Osteoblast (primary cell): ENCODE data around the gene CALN1. TPM values are rescaled to one million over a fixed set of nuclear protein-coding genes. Genes with fewer than 3 reads are reported as not detected.

Experiments
- DNase-seq: peaks from one replicate; pipeline ENCODE4 v3.0.0; 2011; ENCODE audit warnings: low spot score, mixed read lengths; ENCODE audit not compliant: insufficient read length; ENCODE audit errors: missing footprints
- H2AFZ ChIP-seq: 2 replicates; pipeline ENCODE4 v1.6.0; 2011; ENCODE audit warnings: mild to moderate bottlenecking, low read length
- H3K27ac ChIP-seq: 2 replicates; pipeline ENCODE4 v1.5.1; 2011; ENCODE audit warnings: mild to moderate bottlenecking, low read depth, low read length, moderate library complexity
- H3K27me3 ChIP-seq: 2 replicates; pipeline ENCODE4 v1.6.0; 2012; ENCODE audit warnings: mild to moderate bottlenecking, control low read depth, inconsistent platforms, low read length, moderate library complexity; ENCODE audit not compliant: insufficient read depth
- H3K36me3 ChIP-seq: 2 replicates; pipeline ENCODE4 v1.5.1; 2011; ENCODE audit warnings: mild to moderate bottlenecking, low read length, control low read depth, moderate library complexity; ENCODE audit not compliant: insufficient read depth
- H3K4me1 ChIP-seq: 2 replicates; pipeline ENCODE4 v1.5.1; 2011; ENCODE audit warnings: mild to moderate bottlenecking, low read length, control low read depth, moderate library complexity; ENCODE audit not compliant: insufficient read depth
- H3K4me2 ChIP-seq: 2 replicates; pipeline ENCODE4 v1.6.0; 2011; ENCODE audit warnings: mild to moderate bottlenecking, low read length; ENCODE audit not compliant: insufficient read depth
- H3K4me3 ChIP-seq: fragments of 200-600 bp; sonication (generic); 3 replicates; pipeline ENCODE4 v1.5.1; 2012; ENCODE audit warnings: mild to moderate bottlenecking, low read length, inconsistent platforms; ENCODE audit not compliant: insufficient read depth
- H3K79me2 ChIP-seq: 2 replicates; pipeline ENCODE4 v1.6.0; 2012; ENCODE audit warnings: mild to moderate bottlenecking, low read length, control low read depth, inconsistent platforms; ENCODE audit not compliant: insufficient read depth
- H3K9me3 ChIP-seq: 2 replicates; pipeline ENCODE4 v1.5.1; 2011; ENCODE audit warnings: low read depth, low read length, control low read depth
- H4K20me1 ChIP-seq: 2 replicates; pipeline ENCODE4 v1.6.0; 2012; ENCODE audit warnings: mild to moderate bottlenecking, low read length, control low read depth; ENCODE audit not compliant: insufficient read depth
- total RNA-seq: library from RNA; depleted of rRNA; stranded (reverse); fragments of >200 nt; gene quantifications from 2 replicates; pipeline ENCODE4 v1.2.3, GENCODE V29; 2012
- TF ChIP-seq, protein P1 (sequence below): IDR thresholded peaks from 2 replicates; pipeline ENCODE4 v1.5.1; 2011; ENCODE audit warnings: mild to moderate bottlenecking, low read depth, low read length, moderate library complexity; ENCODE audit errors: extremely low read depth

CALN1 gene
- total RNA-seq, 1 donor = not detected

DNA sequence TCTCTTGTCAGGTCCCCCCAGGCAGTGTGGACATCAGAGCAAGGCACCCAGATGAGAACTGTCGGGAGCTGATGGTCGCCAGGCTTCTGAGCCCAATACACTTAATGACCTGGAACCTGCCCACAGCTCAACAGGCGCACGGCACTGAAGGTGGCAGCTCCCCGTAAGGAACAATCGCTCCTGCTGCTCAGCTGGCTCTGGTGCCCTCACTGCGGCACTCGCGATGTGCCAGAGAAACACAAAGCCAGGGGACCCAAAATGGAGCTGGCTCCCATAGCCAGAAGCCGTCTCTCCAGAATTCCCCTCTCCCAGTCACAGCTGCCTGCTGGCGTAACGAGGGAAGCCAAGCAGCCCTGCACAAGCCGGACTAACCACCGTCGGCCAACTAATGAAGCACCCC, 6.3 kb downstream of the CALN1 start:
- Histone ChIP-seq H3K79me2 (no peaks in the 10 kb centered on the region), H3K27me3 (no peaks in the 10 kb centered on the region), H3K4me1 (no peaks in the 10 kb centered on the region), H4K20me1 (no peaks in the 10 kb centered on the region), H3K4me3 (no peak overlapping the region), H3K36me3 (no peaks in the 10 kb centered on the region), H3K4me2 (no peak overlapping the region), H2AFZ (no peak overlapping the region), H3K27ac (no peak overlapping the region), H3K9me3 (no peaks in the 10 kb centered on the region)
- DNase-seq = no peak
- TF ChIP-seq, protein P1, sequence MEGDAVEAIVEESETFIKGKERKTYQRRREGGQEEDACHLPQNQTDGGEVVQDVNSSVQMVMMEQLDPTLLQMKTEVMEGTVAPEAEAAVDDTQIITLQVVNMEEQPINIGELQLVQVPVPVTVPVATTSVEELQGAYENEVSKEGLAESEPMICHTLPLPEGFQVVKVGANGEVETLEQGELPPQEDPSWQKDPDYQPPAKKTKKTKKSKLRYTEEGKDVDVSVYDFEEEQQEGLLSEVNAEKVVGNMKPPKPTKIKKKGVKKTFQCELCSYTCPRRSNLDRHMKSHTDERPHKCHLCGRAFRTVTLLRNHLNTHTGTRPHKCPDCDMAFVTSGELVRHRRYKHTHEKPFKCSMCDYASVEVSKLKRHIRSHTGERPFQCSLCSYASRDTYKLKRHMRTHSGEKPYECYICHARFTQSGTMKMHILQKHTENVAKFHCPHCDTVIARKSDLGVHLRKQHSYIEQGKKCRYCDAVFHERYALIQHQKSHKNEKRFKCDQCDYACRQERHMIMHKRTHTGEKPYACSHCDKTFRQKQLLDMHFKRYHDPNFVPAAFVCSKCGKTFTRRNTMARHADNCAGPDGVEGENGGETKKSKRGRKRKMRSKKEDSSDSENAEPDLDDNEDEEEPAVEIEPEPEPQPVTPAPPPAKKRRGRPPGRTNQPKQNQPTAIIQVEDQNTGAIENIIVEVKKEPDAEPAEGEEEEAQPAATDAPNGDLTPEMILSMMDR = no peak

DNA sequence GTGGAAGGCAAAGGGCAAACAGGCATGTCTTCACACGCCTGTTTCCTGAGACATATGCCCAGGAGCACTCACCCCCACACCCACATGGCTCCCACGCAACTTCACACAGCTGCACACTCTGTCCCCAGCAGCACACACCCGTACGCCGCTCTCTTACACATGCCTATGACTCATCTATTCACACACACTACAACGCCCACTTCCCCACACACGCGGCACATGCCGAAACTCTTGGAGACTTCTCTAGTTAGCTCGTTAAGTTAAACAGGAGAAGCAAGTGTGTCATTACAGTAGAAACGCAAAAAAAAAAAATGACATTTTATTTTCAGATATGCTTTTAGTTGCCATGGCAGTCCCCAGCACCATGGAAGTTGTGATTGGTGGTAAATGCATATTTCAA, 6.7 kb downstream of the CALN1 start:
- H3K79me2 ChIP-seq = no peaks in the 10 kb centered on the region
- no peak for DNase-seq
- no peaks in the 10 kb centered on the region for H3K36me3 ChIP-seq
- H4K20me1 ChIP-seq = no peaks in the 10 kb centered on the region
- H2AFZ ChIP-seq = no peak overlapping the region
- H3K9me3 ChIP-seq = no peaks in the 10 kb centered on the region
- H3K4me3 ChIP-seq = no peak overlapping the region
- no peaks in the 10 kb centered on the region for H3K27me3 ChIP-seq
- no peaks in the 10 kb centered on the region for H3K4me1 ChIP-seq
- H3K4me2 ChIP-seq = no peak overlapping the region
- TF ChIP-seq, protein P1 = no peak
- H3K27ac ChIP-seq = no peak overlapping the region

DNA sequence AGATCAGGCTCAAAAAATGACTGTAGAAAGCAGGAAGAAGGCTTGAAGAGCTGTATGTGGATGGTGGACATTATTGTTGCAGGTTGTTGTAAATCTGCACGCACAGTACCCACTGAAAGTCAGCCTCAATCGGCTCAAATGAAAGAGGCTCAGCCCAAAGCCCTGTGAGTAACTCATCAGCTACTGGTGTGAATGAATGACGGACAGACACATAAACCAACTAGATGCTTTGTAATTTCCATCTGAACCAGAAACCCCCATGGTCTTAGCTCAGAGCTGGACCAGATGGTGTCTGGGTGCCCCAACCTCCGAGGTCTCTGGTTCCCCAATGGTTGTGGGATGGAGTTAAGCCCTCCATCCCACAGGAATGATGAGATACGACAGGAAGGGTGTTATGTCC, 7.4 kb downstream of the CALN1 start:
- TF ChIP-seq, protein P1 = no peak
- Histone ChIP-seq H4K20me1 (no peaks in the 10 kb centered on the region), H3K4me2 (no peak overlapping the region), H3K9me3 (no peaks in the 10 kb centered on the region), H2AFZ (no peak overlapping the region), H3K27me3 (no peaks in the 10 kb centered on the region), H3K4me1 (no peaks in the 10 kb centered on the region), H3K36me3 (no peaks in the 10 kb centered on the region), H3K79me2 (no peaks in the 10 kb centered on the region), H3K4me3 (no peak overlapping the region), H3K27ac (no peak overlapping the region)
- peak; percentile 54 for DNase-seq

DNA sequence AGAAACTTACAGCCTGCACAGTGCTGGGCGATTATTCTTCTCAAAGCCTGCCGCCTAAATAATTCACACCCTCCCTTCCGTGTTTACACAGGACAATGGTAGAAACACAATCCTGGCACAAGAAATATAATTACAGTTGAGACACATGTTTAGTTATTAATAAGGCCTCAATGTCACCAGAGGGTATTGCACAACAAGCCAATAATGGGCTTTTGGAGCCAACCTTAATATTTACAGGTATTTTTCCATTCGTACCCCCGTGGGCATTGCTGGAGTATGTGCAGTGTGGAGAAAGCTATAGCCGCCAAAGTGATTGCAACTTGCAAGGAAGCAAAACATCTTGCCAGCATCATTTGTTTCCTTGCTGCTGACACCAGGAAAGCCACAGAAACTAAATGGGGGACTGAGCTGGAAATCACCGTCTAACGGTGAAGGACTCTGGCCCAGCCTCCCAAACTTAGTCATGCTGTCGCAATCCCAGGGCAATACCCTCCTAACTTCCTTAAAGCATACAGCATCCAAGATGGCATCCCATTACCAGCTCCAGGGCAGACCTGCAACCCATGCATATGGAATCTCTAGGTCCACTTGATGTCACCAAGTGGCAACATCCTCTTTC, 8.6 kb downstream of the CALN1 start:
- no peak overlapping the region for H3K4me2 ChIP-seq
- H3K36me3 ChIP-seq = no peaks in the 10 kb centered on the region
- H3K27ac ChIP-seq = no peak overlapping the region
- H4K20me1 ChIP-seq = no peaks in the 10 kb centered on the region
- H3K4me3 ChIP-seq = no peak overlapping the region
- H2AFZ ChIP-seq = no peak overlapping the region
- no peaks in the 10 kb centered on the region for H3K4me1 ChIP-seq
- TF ChIP-seq, protein P1 = no peak
- H3K9me3 ChIP-seq = no peaks in the 10 kb centered on the region
- DNase-seq = no peak
- H3K27me3 ChIP-seq = no peaks in the 10 kb centered on the region
- H3K79me2 ChIP-seq = no peaks in the 10 kb centered on the region
